ENCODE results near the gene C3orf33.

The C3orf33 gene

DNA sequence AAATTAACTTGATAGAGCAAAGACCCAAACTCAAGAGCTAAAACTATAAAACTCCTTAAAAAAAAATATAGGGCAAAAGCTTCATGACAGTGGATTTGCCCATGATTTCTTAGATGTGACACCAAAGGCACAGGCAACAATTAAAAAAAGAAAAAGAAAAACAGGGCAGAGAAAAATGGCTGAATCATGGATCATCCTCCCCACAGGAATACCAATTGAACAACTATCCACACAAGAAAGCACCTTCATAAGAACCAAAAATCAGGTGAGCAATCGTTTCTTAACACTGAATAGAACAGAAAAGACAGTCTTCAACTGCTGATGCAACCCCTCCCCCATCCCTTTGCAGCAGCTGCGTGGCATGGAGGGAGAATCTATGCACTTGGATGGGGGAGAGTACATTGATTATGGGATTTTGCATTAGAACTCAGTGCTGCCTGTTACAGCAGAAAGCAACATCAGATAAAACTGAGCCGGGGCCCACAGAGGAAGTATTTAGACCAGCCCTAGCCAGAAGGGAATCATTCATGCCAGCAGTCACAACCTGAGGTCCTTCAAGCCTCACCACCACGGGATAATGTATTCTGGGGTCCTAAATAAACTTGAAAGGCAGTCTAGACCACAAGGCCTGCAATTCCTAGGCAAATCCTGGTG is 15.7 kb downstream of the C3orf33 start:
- in situ Hi-C loops (cut with MboI; ENCODE audit: low sequenced_read_pairs) = no loop called here

DNA sequence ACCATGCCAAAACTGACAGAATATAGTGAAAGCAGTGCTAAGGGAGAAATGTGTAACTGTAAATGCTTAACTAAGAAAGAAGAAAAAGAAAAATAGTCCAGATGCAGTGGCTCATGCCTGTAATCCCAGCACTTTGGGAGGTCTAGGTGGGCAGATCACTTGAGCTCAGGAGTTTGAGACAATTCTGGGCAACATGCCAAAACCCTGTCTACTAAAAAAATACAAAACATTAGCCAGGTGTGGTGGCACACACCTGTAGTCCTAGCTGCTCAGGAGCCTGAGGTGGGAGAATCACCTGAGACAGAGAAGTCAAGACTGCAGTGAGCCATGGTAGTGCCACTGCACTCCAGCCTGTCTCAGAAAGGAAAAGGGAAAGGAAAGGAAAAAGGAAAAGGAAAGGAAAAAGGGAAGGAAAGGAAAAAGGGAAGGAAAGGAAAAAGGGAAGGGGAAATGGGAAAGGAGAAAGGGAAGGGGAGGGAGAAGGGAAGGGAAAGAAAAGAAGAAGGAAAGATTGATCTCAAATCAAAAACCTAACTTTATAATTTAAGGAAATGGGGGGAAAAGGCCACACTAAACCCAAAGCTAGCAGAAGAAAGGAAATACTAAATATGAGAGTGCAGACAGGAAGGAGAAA is 20.3 kb downstream of the C3orf33 start:
- in situ Hi-C loops (cut with MboI; ENCODE audit: low sequenced_read_pairs) = no loop called here

DNA sequence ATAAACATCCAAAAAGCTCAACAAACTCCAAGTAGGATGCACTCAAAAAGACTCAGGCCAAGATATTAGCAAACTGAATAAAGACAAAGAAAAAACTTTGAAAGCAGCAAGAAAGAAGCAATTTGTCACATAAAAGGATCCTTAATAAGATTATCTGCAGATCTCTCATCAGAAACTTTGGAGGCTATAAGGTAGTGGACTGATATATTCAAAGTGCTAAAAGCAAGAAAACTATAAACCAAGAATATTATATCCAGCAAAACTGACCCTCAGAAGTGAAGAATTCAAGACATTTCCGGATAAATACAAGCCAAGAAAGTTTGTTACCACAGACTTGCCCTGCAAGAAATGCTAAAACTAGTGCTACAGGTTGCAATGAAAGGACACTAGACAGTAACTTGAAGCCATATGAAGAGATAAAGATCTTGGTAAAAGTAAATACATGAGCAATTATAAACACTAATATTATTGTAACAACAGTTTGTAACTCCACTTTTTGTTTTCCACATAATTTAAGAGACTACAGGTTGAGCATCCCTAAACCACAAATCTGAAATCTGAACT is 23.6 kb downstream of the C3orf33 start:
- in situ Hi-C loops (cut with MboI; ENCODE audit: low sequenced_read_pairs) = no loop called here

DNA sequence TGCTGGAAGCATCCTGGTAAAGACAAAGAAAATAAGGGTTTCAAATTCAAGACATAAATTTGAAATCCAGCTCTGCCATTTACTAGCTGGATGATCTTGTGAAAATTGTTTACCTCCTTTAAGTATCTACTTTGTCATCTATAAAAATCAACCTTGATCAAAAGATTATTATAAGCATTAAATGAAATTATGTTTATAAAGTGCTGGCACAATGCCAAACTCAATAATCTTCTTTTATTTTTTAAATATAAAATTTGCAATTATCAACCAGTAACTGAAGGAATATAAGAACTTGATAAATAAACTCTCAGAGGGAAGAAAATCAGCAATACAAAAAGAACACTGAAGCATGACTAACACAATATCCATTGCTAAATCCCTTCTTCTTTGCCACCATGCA is 25.8 kb downstream of the C3orf33 start:
- in situ Hi-C loops (cut with MboI; ENCODE audit: low sequenced_read_pairs) = no loop called here

DNA sequence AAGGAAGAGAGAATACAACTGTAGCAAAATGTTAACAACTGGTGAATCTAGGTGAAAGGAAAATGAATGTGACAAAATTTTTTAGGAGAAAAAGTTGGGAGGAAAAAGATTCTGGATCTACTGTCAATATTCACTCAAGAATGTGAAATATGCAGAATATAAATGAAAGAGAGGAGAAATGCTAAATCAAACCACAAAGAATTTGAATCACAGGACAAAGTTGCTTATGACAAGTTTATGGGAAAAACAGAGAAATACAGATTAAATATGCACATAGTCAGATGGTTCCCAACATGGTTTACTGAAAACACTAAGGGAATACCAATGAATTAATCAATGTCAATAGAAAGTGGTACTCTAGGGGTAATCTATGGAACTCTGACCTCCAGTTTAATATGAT is 27.6 kb downstream of the C3orf33 start:
- in situ Hi-C loops (cut with MboI; ENCODE audit: low sequenced_read_pairs) = no loop called here

DNA sequence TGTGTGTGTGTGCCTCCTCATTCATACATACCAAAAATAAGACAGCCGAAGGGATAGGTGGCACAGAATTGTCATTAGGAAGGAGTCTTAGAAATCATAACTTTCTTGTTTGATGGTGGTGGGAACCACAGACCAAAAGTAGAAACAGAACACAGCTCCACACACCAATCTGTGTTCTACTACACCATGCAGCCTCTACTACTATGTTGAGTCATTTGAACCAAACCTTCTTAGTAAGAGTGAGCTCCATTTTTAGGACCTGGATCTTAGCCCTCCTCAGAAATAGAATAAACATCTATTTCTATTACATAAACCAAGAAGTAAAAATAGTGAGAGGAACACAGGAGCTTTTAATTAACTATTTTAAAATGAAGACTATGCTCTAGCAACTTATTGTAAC is 33.3 kb downstream of the C3orf33 start:
- in situ Hi-C loops (cut with MboI; ENCODE audit: low sequenced_read_pairs) = no loop called here

DNA sequence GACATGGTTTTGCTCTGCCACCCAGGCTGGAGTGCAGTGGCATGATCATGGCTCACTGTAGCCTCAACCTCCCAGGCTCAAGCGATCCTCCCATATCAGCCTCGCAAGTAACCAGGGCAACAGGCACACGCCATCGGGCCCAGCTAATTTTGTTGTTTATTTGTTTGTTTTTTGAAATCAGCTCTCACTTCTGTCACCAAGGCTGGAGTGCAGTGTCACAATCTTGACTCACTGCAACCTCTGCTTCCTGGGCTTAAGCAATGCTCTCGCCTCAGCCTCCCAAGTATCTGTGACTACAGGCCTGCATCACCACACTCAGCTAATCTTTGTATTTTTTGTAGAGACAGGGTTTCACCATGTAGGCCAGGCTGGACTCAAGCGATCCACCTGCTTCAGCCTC is 35.0 kb downstream of the C3orf33 start:
- in situ Hi-C loops (cut with MboI; ENCODE audit: low sequenced_read_pairs) = no loop called here

DNA sequence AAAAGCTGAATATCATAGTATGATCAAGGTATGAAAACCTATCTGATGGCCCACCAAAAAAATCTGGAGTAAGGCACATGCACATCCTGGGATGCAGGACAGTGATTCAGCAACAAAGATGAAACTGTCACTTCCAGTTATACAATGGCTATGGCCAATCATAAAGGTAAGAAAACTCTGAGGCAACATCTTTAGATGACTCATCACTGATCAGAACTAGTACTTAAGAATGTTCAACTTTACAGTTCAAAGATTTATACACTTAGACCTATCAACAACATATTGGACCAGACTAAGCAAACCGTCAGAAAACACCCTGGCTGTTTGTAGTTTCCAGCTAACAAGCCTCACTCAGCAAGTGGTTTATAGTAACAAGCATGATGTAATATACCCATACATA is 39.9 kb downstream of the C3orf33 start:
- in situ Hi-C loops (cut with MboI; ENCODE audit: low sequenced_read_pairs) = no loop called here

DNA sequence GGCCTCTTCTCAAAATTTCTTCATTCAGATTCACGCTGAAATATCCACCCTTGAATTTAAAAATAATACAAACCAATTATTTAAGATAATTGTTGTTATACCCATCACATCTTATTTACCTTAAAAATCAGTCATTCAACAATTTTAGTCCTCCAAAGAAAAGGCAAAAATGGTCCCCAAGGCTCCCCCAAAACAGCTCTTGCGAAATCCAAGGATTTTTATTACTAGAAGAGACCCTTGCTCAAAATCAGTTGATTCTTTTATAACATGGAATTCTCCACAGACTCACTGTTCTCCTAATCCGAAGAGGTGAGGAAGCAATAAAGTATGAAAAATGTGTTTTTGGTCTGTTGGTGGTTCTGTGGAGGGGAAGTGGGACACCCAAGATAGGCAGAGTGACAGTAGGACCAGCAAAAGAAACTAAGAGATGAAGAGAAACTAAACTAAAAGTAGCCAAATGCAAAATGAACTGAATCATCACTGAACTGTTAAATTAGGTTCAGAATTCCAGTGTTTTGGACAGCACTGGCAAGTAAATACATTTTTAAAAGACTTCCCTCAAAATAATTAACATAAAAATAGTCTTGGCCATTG is 42.1 kb downstream of the C3orf33 start:
- in situ Hi-C loops (cut with MboI; ENCODE audit: low sequenced_read_pairs) = no loop called here

DNA sequence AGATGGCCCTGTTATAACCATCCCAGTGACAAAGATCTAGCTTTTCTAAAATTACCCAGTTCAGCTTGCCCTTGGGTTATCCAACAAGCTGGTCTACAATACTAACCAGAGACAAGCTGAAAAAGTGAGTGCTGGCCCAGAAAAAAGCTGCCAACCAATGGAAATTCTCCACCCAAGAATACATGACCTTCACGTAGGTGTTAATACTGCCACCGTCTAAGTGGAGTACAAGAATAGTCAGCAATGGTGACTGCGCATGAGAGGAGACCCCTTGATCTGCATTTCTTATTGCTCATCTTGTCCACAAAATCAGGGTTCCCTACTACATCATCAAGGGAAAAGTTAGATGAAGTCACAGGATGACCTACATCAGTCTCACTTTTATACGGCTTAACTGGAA is 45.4 kb downstream of the C3orf33 start:
- in situ Hi-C loops (cut with MboI; ENCODE audit: low sequenced_read_pairs) = no loop called here

DNA sequence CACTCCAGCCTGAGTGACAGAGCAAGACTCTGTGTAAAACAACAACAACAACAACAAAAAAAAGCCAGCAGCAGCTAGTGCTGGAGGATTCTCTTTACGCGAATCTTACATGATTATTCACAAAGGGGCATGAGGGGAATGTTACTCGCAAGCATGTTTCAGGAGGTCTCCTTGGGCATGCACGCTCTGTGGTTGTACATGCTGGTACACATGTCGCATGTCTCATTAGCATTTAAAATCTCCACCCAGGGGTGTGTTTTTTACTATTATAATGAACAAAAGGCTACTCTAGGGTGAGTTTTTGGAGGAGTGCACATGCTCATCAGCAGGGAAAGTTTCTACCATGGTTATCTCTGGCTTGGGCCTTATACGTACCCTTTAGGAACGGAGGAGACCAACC is 48.5 kb downstream of the C3orf33 start:
- in situ Hi-C loops (cut with MboI; ENCODE audit: low sequenced_read_pairs) = no loop called here

DNA sequence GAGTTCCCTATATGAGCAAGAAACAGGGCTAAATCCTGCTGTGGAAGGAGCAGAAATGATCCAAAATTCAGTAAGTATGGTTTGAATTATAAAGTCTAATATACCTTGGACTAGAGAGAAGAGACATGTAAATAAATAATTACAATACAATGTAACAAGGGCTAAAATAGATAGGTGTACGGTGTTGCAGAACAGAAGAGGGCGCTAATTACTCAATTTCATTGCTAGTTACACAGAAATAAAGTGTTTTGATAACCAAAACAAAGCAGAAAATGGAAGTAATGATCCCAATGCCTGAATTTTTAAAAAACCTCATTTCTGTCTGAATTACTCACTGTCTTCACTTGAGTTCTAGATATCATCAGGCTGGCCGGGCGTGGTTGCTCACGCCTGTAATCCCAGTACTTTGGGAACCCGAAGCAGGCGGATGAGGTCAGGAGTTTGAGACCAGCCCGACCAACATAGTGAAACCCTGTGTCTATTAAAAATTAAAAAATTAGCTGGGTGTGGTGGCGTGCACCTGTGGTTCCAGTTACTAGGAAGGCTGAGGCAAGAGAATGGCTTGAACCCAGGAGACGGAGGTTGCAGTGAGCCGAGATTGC is 52.9 kb downstream of the C3orf33 start:
- in situ Hi-C loops (cut with MboI; ENCODE audit: low sequenced_read_pairs) = no loop called here

DNA sequence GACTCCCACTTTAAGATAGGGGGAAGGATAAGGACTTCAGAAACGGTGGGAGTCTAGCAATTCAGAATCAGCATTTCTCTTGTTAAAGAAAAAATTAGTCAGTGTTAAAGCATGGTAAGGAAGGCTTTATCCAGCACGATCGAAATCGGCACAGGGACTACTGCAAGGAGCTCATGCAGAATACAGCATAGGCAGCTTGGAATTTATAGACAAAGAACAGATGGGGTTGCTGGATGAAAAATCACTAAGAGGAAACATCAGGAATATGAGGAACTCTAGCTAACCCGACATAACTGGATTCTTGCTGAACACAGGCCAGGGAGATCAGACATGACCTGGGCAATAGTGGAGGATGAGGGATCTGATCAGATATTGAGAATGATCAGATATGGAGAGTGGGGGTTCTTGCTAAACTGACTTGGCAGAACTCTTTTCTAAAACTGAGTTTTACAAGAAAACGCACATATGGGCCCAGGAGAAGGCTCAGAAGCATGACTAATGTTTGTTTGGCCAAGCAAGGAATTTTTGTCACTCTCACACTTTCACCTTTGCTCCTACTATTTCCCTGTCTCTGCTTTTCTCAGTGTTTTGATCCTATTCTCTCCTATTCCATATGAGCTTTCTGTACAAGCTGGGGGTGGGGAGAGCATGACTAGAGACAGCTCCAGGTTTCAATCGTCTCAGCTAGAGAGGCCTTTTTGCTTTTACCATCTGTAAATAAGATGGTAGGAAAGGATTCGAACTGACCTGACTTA is 57.3 kb downstream of the C3orf33 start:
- in situ Hi-C loops (cut with MboI; ENCODE audit: low sequenced_read_pairs) = no loop called here

DNA sequence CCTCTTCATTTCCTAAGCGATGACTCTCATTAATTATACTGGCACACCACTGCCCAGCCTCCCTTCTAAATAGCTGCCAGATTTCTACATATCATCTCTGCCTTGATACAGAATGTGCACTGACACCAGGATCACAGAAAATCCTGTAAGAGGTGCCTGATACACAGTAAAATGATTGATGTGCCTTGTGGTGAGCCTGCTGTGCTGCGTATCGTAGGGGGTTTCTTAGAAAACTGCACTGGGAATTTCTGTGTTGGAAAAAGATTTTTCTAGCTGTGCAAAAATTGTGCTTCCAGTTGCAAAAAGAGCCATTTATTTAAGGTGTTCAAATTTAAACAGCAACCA is 58.2 kb downstream of the C3orf33 start:
- in situ Hi-C loops (cut with MboI; ENCODE audit: low sequenced_read_pairs) = no loop called here

DNA sequence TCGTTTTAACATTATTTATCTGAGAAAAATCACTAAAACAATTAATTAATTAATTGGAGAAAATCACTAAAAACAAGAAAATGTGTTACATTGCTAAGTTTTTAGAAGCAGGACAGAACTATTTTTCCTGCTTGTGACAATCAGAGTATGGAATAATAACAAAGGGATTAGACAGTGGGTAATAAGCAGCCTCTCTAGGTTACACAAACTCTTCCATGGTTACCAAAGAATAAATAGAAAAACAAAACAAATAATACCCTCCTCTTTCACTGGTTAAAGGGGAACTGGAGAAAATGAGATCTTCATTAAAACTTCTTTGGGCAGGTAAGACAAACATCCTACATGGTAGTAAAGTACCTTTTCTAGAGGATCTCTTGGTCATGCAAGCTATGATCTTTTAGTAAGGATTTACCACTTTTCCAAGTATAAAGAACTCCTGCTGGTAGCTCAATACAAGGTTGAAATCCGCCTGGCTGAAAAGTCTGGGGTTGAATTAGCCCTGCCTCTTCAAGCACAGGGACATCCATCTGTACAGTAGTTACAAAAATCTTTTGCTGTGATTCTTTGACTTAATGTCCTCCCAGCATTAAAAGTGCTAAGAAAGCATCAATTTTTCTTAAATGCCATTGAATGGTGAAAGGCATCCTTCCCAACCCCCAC is 58.7 kb downstream of the C3orf33 start:
- in situ Hi-C loops (cut with MboI; ENCODE audit: low sequenced_read_pairs) = no loop called here

DNA sequence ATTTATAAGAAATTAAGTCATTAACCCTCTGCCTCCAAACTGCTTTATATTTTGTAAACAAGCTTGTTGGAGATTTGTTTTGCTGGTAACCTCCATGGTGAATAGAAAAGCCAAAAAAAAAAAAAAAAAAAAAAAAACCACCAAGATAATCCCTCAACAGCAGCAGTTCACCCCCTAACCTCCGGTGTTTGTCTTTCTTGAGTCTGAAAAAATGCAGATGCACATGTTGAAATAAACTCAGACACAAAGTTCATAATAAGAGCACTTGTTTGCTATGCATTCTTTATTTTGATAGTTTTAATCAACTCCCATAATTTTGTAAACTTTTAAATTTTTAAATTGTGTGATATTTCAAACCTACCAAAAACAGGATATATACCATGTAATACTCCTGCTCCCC is 59.4 kb downstream of the C3orf33 start:
- in situ Hi-C loops (cut with MboI; ENCODE audit: low sequenced_read_pairs) = no loop called here

DNA sequence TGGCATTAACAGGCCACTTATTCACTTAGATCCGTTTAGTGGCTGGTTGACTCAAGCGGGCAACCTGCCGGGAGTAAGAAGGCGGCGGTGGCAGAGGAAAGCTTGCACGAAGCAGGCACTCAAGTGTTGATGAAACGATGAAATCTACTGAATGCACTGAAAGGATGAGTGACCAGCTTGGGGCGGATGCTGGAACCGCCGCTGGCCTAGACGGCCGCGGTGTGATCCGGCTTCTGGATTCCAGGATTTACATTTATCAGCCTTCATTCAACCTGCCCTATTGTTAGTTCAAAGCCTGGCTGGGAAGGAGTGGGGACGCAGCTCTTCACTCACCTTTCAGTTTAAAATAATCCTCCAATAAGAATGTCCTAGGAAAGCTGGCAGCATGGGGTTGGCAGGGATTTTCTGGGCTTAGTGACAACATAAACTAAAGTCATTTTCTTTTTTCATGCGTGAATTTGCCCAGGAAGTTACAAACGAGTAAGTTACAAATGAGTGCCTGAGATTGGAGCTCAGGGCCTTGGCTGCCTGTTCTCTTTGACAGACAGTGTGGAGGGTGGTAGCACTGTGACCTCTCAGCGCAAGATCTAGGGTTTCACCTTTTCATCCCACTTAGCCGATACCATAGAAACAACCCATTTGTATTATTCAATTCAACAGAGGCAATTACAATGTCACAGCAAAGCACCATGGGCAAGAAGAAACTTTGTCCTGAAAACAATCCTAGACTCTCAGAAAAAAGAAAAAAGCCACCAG is 60.1 kb downstream of the C3orf33 start:
- in situ Hi-C loops (cut with MboI; ENCODE audit: low sequenced_read_pairs) = no loop called here

DNA sequence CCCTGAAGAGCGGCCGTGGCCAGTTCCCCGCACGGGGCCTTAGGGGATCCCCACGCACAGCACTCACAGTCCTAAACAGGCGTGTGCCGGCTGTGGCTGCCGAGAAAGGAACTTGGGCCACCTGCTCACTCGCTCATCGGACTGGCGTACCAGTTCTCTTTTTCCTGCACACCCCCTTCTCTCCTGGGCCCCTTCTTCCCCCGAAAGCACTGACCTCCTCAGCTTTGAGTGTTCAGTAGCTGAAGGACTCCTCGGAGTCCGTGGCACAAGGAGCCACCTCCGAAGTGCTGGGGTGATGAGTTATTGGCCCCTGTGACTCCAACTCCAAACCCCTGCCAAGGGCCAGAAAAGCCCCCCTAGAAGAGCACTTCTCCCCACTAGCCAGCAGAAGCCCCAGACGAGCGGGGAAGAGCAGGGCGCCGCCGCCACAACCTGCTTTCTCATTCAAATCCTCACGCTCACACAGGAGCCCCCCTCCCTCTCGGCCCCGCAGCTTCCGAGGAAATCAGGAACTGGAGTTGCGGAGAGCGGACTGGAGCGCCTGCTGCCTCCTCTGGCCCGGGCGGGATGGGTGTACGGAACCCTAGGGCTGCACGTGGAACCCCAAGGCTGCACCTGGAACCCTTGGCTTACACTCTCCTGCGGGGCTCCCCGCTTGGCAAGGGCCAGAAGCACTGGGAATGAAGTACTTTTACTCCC is 61.3 kb downstream of the C3orf33 start, which contains the start of gene PLCH1:
Gene PLCH1, minus strand, starts transcription at position 446 of the 699 bp plus-strand sequence. CDS start 40,847 bp downstream, outside the sequence.
- in situ Hi-C loops (cut with MboI; ENCODE audit: low sequenced_read_pairs) = no loop called here

DNA sequence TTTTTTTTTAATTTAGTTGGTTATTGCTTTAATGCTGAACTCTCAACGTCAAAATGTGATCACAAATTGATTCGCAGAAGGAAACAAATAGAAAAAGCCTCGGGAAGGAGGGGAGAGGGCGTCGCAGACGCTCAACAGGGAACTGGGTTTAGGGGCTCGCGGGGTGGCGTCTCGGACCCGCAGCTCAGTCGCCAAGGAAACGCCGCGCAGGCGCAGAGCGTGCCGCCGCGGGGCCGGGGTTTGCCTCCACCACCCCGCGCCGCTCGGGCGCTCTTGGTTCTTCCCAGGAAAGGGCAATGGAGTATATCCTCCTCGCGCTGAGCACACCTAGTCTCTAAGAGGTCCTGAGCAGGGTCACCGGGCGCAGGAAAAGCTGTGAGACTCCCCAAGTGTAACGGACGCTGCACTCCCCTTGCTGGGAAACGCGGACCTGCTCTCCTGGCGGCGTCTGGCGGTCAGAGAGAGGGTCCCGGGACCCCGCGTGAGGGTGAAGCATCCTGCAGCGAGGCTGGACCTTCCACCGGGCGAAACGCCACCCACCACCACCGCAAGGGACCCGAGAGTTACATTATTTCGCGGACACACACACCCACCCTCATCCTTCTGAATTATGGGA is 62.0 kb downstream of the C3orf33 start:
- in situ Hi-C loops (cut with MboI; ENCODE audit: low sequenced_read_pairs) = no loop called here
